Activated CD8-positive, alpha-beta T cell treated with anti-CD3 and anti-CD28 coated beads for 36 hours (primary cell): ENCODE results near the gene GET3. TPM values are rescaled to one million over a fixed set of nuclear protein-coding genes. Genes with fewer than 3 reads are reported as not detected.

Source experiments
- ATAC-seq: fragments of 200-7000 bp; cut with Tn5 transposase; one replicate; pipeline ENCODE4 v1.10.0; 2021; ENCODE audit warnings: mild to moderate bottlenecking, moderate library complexity
- CTCF ChIA-PET: fragments of 350-600 bp; sonication (Branson Sonifier 250); formaldehyde crosslinking; loops from one replicate; lab custom pipeline; 2021; ENCODE audit warnings: antibody characterized with exemption; lab: Charles Lee
- POLR2A ChIA-PET: fragments of 350-600 bp; sonication (Branson Sonifier 250); formaldehyde crosslinking; loops from one replicate; lab custom pipeline; 2021; ENCODE audit warnings: antibody characterized with exemption; lab: Charles Lee
- DNase-seq: peaks from one replicate; pipeline ENCODE4 v3.0.0-alpha.2; 2020
- H3K27ac Mint-ChIP-seq: one replicate; pipeline ENCODE4 v1.8.0; 2021; ENCODE audit warnings: mild to moderate bottlenecking, mixed read lengths
- H3K27me3 Mint-ChIP-seq: one replicate; pipeline ENCODE4 v1.8.0; 2021; ENCODE audit warnings: mixed read lengths
- H3K36me3 Mint-ChIP-seq: one replicate; pipeline ENCODE4 v1.8.0; 2021; ENCODE audit warnings: low read depth, mixed read lengths
- H3K4me1 Mint-ChIP-seq: one replicate; pipeline ENCODE4 v1.8.0; 2021; ENCODE audit warnings: low read depth, mixed read lengths
- H3K4me3 Mint-ChIP-seq: one replicate; pipeline ENCODE4 v1.8.0; 2021; ENCODE audit warnings: mild to moderate bottlenecking, moderate library complexity, mixed read lengths
- H3K9me3 Mint-ChIP-seq: one replicate; pipeline ENCODE4 v1.8.0; 2021; ENCODE audit warnings: mixed read lengths
- CTCF ChIP-seq: fragments of 200-600 bp; IDR thresholded peaks from one replicate; pipeline ENCODE4 v1.8.0; 2022; ENCODE audit warnings: antibody characterized with exemption, mild to moderate bottlenecking
- intact Hi-C: fragments of 100-400 bp; cut with micrococcal nuclease; formaldehyde crosslinking; loops from one replicate; pipeline ENCODE4 v1.10.0; 2022
- total RNA-seq, 2 experiments: library from RNA; stranded (reverse); gene quantifications; one replicate each; pipeline ENCODE4 v1.2.3, GENCODE V29; 2021

The GET3 gene
- total RNA-seq, 2 experiments from 2014 or later = 50.7 to 52.2 TPM

GRCh38 chr19:12752056-12752781 is 14.9 kb downstream of the GET3 start:
- H3K27me3 Mint-ChIP-seq = peaks cover 28% of the 10 kb centered on the region
- intact Hi-C loops = no loop called here
- ATAC-seq (no peak), DNase-seq (no peak)
- H3K27ac Mint-ChIP-seq = no peak overlapping the region
- TF ChIP-seq CTCF = no peak
- H3K9me3 Mint-ChIP-seq = peaks cover 8% of the 10 kb centered on the region
- peaks cover 12% of the 10 kb centered on the region for H3K36me3 Mint-ChIP-seq
- ChIA-PET CTCF (interaction anchor here (1.0 to 2.3 kb wide), 3 partner anchors 8 to 44 kb away, joined by 3 to 5 read pairs (median 3); no protein-coding TSS in a partner anchor), POLR2A (interaction anchor here (0.8 to 2.2 kb wide), 4 partner anchors 14 to 21 kb away, joined by 3 to 10 read pairs (median 4); partner anchors contain the start of gene GET3)
- no peaks in the 10 kb centered on the region for H3K4me1 Mint-ChIP-seq
- H3K4me3 Mint-ChIP-seq = no peak overlapping the region

DNA sequence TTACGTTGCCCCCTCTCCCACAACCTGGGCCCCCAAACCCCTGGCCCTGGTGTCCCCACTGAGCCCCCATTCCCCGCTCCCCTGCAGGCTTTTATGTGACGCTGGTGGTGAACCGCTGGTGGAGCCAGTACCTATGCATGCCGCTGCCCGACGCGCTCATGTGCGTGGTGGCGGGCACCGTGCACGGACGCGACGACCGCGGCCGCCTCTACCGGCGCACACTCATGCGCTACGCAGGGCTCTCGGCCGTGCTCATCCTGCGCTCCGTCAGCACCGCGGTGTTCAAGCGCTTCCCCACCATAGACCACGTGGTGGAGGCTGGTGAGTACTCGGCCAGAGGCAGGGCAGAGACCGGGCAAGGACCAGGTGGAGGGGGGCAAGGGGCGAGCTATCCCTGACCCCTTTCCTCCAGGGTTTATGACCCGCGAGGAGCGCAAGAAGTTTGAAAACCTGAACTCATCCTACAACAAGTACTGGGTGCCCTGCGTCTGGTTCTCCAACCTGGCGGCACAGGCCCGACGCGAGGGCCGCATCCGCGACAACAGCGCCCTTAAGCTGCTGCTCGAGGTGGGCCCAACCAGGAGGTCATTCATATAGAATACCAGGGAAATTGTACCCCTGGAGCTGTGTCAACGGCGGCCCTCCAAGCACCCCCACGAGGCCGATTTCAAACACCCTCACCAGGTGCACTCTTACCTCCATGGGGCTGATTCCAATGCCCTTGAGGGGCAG is 17.3 kb downstream of the GET3 start:
- Mint-ChIP-seq H3K36me3 (no peaks in the 10 kb centered on the region), H3K4me1 (peaks cover 6% of the 10 kb centered on the region), H3K9me3 (no peaks in the 10 kb centered on the region), H3K4me3 (no peak overlapping the region), H3K27me3 (peaks cover 35% of the 10 kb centered on the region), H3K27ac (no peak overlapping the region)
- POLR2A ChIA-PET = interaction anchor here (0.9 kb wide), 1 partner anchor 21 kb away, joined by 3 read pairs; no protein-coding TSS in a partner anchor
- CTCF ChIA-PET = interaction anchor here (1.1 to 17.4 kb wide), 7 partner anchors 11 to 93 kb away, joined by 3 to 480 read pairs (median 9); partner anchors contain the start of genes JUNB, PRDX2 and THSD8
- intact Hi-C loops = no loop called here
- DNase-seq = no peak
- ATAC-seq = no peak
- TF ChIP-seq CTCF = no peak

GRCh38 chr19:12756150-12756883 is 19.0 kb downstream of the GET3 start:
- ChIA-PET CTCF (interaction anchor here (1.2 to 17.4 kb wide), 6 partner anchors 9 to 91 kb away, joined by 3 to 480 read pairs (median 46); partner anchors contain the start of genes JUNB, PRDX2 and THSD8), POLR2A (interaction anchor here (0.7 to 1.1 kb wide), 3 partner anchors 9 to 91 kb away, joined by 3 to 4 read pairs (median 3); no protein-coding TSS in a partner anchor)
- H3K27me3 Mint-ChIP-seq = peaks cover 24% of the 10 kb centered on the region
- H3K27ac Mint-ChIP-seq = no peak overlapping the region
- DNase-seq (no peak), ATAC-seq (no peak)
- no peaks in the 10 kb centered on the region for H3K9me3 Mint-ChIP-seq
- no peak overlapping the region for H3K4me3 Mint-ChIP-seq
- H3K4me1 Mint-ChIP-seq = peaks cover 10% of the 10 kb centered on the region
- intact Hi-C loops = no loop called here
- no peaks in the 10 kb centered on the region for H3K36me3 Mint-ChIP-seq
- TF ChIP-seq CTCF = no peak

- Mint-ChIP-seq H3K4me1 (peaks cover 10% of the 10 kb centered on the region), H3K27me3 (peaks cover 18% of the 10 kb centered on the region), H3K36me3 (no peaks in the 10 kb centered on the region), H3K27ac (no peak overlapping the region), H3K9me3 (no peaks in the 10 kb centered on the region), H3K4me3 (peak overlapping the region; percentile 41)
- DNase-seq = peak; percentile 77
- intact Hi-C loops = no loop called here
- peak; percentile 83 for ATAC-seq
- POLR2A ChIA-PET = interaction anchor here (0.9 to 2.9 kb wide), 7 partner anchors 11 to 89 kb away, joined by 3 to 9 read pairs (median 3); no protein-coding TSS in a partner anchor
- CTCF ChIA-PET = interaction anchor here (0.6 to 17.4 kb wide), 45 partner anchors 9 to 264 kb away, joined by 3 to 480 read pairs (median 5); partner anchors contain the start of genes DNASE2, FBXW9, GET3 and JUNB
- peak; percentile 98 for TF ChIP-seq CTCF
Observed at GRCh38 chr19:12757544-12758274, 20.4 kb downstream of the GET3 start.
